Tibial nerve (tissue), 4 donors: Measurements from ENCODE around the gene ETFA. TPM values are rescaled to one million over a fixed set of nuclear protein-coding genes. Genes with fewer than 3 reads are reported as not detected.

ENCODE experiments used
- DNase-seq, 2 donors: peaks; one replicate each; pipeline ENCODE4 v3.0.0-alpha.2; 2019; ENCODE audit warnings: low spot score in 2 of 2
- H3K27ac ChIP-seq, 4 donors: fragments of 200-600 bp; sonication (generic) in 3 of 4; one replicate each; pipeline ENCODE4 v1.5.1; 2017 to 2019; ENCODE audit warnings: mild to moderate bottlenecking in 1 of 4
- H3K27me3 ChIP-seq, 2 donors: fragments of 200-600 bp; sonication (generic) in 1 of 2; one replicate each; pipeline versions ENCODE4 v1.5.1 to v1.6.0; 2017 to 2019
- H3K36me3 ChIP-seq, 3 donors: fragments of 200-600 bp; sonication (generic); one replicate each; pipeline ENCODE4 v1.5.1; 2018 to 2019
- H3K4me1 ChIP-seq, 4 donors: fragments of 200-600 bp; sonication (generic) in 3 of 4; one replicate each; pipeline ENCODE4 v1.5.1; 2017 to 2019
- H3K4me3 ChIP-seq, 4 donors: fragments of 200-600 bp; sonication (generic) in 3 of 4; one replicate each; pipeline ENCODE4 v1.5.1; 2017 to 2019; ENCODE audit warnings: mild to moderate bottlenecking in 1 of 4, moderate library complexity in 1 of 4
- H3K9me3 ChIP-seq, 4 donors: fragments of 200-600 bp; sonication (generic) in 3 of 4; one replicate each; pipeline ENCODE4 v1.5.1; 2017 to 2019
- EP300 ChIP-seq, 2 donors: sonication (generic); formaldehyde crosslinking; IDR thresholded peaks; one replicate each; pipeline ENCODE4 v1.6.1; 2017; ENCODE audit warnings: antibody characterized with exemption in 2 of 2, mild to moderate bottlenecking in 1 of 2
- POLR2A ChIP-seq, 2 donors: fragments of 450-650 bp; IDR thresholded peaks; one replicate each; pipeline ENCODE4 v1.6.1; 2017; ENCODE audit warnings: antibody characterized with exemption in 2 of 2, mild to moderate bottlenecking in 2 of 2, moderate library complexity in 2 of 2
- WGBS, 2 donors: methylation state at CpG; one replicate each; pipeline ENCODE4 v1.1.5; 2018; 5-methylcytosine and 5-hydroxymethylcytosine counted together
- total RNA-seq, 4 donors: library from RNA; depleted of rRNA; stranded (reverse); fragments of >200 nt; gene quantifications; one replicate each; pipeline ENCODE4 v1.1.0, GENCODE V29; 2016
- TF ChIP-seq, protein P1 (sequence below), 5 experiments: fragments of 200-600 bp in 3 of 5; fragments of 450-650 bp in 2 of 5; sonication (generic) in 3 of 5; IDR thresholded peaks; one replicate each; pipeline ENCODE4 v1.5.1; 2016 to 2019; ENCODE audit warnings: antibody characterized with exemption in 5 of 5, mild to moderate bottlenecking in 3 of 5, moderate library complexity in 2 of 5

The ETFA gene
- total RNA-seq, 4 donors from 2014 or later = 59.2 to 96.9 (median 75.5) TPM

- Histone ChIP-seq H3K9me3 (no peaks in the 10 kb centered on the region), H3K27ac (peak overlapping the region in 1 of 4 donors; percentile 38), H3K4me3 (peak overlapping the region in 3 of 4 donors; percentile 8 to 41 (median 39)), H3K4me1 (peaks cover 0 to 37% (median 27%) of the 10 kb centered on the region in 4 donors), H3K36me3 (peaks cover 0 to 22% (median 0%) of the 10 kb centered on the region in 3 donors), H3K27me3 (peaks cover 6 to 78% of the 10 kb centered on the region in 2 donors)
- TF ChIP-seq EP300 (IDR thresholded peaks at IDR 0.05) (no peak), POLR2A (IDR thresholded peaks at IDR 0.05) (no peak)
- TF ChIP-seq, protein P1, sequence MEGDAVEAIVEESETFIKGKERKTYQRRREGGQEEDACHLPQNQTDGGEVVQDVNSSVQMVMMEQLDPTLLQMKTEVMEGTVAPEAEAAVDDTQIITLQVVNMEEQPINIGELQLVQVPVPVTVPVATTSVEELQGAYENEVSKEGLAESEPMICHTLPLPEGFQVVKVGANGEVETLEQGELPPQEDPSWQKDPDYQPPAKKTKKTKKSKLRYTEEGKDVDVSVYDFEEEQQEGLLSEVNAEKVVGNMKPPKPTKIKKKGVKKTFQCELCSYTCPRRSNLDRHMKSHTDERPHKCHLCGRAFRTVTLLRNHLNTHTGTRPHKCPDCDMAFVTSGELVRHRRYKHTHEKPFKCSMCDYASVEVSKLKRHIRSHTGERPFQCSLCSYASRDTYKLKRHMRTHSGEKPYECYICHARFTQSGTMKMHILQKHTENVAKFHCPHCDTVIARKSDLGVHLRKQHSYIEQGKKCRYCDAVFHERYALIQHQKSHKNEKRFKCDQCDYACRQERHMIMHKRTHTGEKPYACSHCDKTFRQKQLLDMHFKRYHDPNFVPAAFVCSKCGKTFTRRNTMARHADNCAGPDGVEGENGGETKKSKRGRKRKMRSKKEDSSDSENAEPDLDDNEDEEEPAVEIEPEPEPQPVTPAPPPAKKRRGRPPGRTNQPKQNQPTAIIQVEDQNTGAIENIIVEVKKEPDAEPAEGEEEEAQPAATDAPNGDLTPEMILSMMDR (IDR thresholded peaks at IDR 0.05) = no peak
- WGBS, 2 donors = 4 to 7% methylated on average over 64 to 70 of the region's 74 CpGs
- DNase-seq = no peak
Observed at GRCh38 chr15:76346669-76347481, 35.6 kb upstream of the ETFA start.

DNA sequence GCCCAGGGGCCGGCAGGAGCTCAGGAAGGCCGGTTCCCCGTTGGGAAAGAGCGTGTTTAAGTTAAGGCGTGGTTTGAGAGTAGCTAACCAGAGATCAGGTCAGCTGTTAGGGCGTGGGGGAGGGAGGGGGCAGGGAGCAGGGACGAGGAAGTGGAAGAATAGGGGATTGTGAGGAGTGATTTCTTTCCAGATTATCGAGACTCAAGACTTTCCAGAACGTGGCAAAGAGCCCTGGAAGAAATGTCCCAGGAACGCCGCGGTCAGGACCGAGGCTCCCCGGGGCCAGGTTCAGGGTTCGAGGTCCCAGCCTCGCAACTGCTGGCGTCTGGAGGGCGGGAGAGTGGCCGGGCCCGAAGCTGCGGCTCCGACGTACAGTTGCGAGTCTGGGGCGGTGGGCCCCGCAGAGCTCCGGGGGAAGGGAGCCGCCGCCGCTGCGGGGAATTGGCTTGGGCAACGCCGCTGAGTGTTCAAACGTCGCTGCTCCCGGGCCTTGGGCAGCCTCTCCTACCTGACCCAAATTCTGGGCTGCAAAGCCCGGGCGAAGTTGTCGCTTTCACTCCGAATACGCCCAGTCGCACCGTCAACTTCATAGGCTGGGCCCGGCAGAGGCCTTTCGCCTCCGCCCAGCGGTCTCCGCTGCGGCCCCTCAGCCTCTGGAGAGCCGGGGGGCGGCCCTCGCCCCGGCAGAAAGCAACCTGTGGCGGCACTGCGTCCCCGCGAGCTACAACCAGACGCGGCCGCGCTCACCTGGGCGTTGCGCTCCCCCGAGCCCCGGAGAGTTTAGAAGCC lies 34.8 kb upstream of the ETFA start:
- DNase-seq = no peak
- H3K27me3 ChIP-seq = peaks cover 6 to 86% of the 10 kb centered on the region in 2 donors
- TF ChIP-seq, protein P1 (IDR thresholded peaks at IDR 0.05) = no peak
- TF ChIP-seq POLR2A (IDR thresholded peaks at IDR 0.05) = no peak
- TF ChIP-seq EP300 (IDR thresholded peaks at IDR 0.05) = no peak
- peak overlapping the region; percentile 6 to 41 (median 24) for H3K4me3 ChIP-seq
- H3K27ac ChIP-seq = peak overlapping the region in 1 of 4 donors; percentile 38
- H3K36me3 ChIP-seq = peaks cover 0 to 22% (median 0%) of the 10 kb centered on the region in 3 donors
- H3K9me3 ChIP-seq = no peaks in the 10 kb centered on the region
- H3K4me1 ChIP-seq = peaks cover 0 to 45% (median 34%) of the 10 kb centered on the region in 4 donors
- 5 to 9% methylated on average over 42 to 56 of the region's 65 CpGs for WGBS, 2 donors

- Histone ChIP-seq H3K27me3 (peaks cover 6 to 91% of the 10 kb centered on the region in 2 donors), H3K27ac (no peak overlapping the region), H3K4me1 (peaks cover 0 to 50% (median 40%) of the 10 kb centered on the region in 4 donors), H3K36me3 (peaks cover 0 to 18% (median 0%) of the 10 kb centered on the region in 3 donors), H3K4me3 (no peak overlapping the region), H3K9me3 (no peaks in the 10 kb centered on the region)
- TF ChIP-seq, protein P1 (IDR thresholded peaks at IDR 0.05) = no peak
- 16 to 17% methylated on average over 7 of the region's 7 CpGs for WGBS, 2 donors
- DNase-seq = no peak
Observed at GRCh38 chr15:76345583-76345879, 34.3 kb upstream of the ETFA start.

DNA sequence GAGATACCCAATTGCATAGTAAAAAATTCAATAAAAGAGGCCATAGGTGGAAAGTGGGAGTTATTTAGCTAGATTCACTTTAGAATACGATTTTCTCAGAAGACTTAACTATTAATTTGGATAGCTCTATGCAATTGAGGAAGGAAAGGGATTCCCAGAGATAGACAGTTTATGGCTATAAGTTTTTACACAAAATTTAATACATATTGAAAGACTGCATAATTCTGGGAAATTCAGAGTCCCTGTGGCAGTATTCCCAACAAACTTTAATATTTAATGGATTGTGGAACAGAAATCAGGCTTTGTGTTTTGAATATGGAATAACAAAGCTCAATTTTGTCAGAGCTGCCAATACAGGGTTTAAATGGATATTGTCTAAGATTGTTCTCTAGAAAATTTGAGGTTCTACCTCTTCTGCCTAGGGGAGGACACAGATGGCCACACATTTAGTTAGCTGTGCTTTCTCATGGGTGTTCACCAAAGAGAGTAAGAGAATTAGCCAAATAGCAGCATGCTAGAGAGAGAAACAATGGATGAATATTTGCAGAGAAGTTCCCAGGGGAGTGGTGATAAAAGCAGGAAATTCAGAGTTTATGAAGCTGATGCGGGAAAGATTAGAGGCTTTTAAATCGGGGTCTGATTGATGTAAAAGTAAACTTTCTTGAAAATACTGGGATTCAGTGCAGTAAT lies 33.8 kb upstream of the ETFA start:
- TF ChIP-seq POLR2A (IDR thresholded peaks at IDR 0.05) (no peak), EP300 (IDR thresholded peaks at IDR 0.05) (no peak)
- TF ChIP-seq, protein P1 (IDR thresholded peaks at IDR 0.05) = no peak
- DNase-seq = no peak
- peaks cover 0 to 16% (median 0%) of the 10 kb centered on the region in 3 donors for H3K36me3 ChIP-seq
- peaks cover 6 to 96% of the 10 kb centered on the region in 2 donors for H3K27me3 ChIP-seq
- 27 to 36% methylated on average over 3 of the region's 3 CpGs for WGBS, 2 donors
- H3K4me3 ChIP-seq = no peak overlapping the region
- H3K27ac ChIP-seq = no peak overlapping the region
- no peaks in the 10 kb centered on the region for H3K9me3 ChIP-seq
- H3K4me1 ChIP-seq = peaks cover 0 to 55% (median 45%) of the 10 kb centered on the region in 4 donors
